Fibroblast of lung (primary cell): ENCODE data around the gene LYPD5.

ENCODE experiments used
- EZH2 ChIP-seq: IDR thresholded peaks from 2 replicates; pipeline ENCODE4 v1.5.1; 2012; ENCODE audit warnings: low read length, control low read depth, mild to moderate bottlenecking; ENCODE audit errors: missing control alignments
- TF ChIP-seq, protein P1 (sequence below), 2 donors: IDR thresholded peaks in 1 of 2; conservative IDR thresholded peaks in 1 of 2; 1 replicate in 1 of 2; 2 replicates in 1 of 2; pipeline ENCODE4 v1.5.1; 2011 to 2012; ENCODE audit warnings: low read length in 2 of 2, control low read depth in 1 of 2, inconsistent platforms in 1 of 2, low read depth in 1 of 2, mild to moderate bottlenecking in 1 of 2

DNA sequence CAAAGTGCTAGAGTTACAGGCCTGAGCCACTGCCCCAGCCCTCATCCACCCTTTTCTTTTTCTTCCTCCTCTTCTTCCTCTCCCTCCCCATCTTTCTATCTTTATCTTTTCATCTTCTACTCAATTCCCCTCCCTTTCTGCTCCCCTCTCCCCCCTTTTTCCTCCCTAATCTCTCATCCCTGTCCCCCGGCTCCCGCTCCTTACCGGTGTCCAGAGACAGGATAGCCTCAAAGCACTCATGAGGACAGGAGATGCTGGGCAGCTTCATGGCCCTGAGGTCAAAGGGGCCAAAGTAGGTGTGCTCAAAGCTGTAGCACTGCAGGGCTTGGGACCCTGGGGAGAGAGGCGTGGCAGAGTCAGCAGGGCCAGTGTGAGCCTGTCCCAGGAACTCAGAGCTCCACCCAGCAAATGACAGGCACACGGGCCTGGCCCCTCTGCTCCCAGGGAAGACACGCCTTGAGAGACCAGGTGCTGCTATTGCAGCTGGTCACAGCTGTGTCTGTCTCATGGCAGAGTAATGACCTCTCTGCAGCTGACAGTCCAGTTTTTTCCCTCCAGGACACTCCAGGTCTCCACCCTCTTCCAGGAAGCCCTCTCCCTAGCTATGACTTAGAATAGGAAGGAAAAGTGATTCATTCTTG lies 2.6 kb downstream of the LYPD5 start:
- TF ChIP-seq, protein P1, sequence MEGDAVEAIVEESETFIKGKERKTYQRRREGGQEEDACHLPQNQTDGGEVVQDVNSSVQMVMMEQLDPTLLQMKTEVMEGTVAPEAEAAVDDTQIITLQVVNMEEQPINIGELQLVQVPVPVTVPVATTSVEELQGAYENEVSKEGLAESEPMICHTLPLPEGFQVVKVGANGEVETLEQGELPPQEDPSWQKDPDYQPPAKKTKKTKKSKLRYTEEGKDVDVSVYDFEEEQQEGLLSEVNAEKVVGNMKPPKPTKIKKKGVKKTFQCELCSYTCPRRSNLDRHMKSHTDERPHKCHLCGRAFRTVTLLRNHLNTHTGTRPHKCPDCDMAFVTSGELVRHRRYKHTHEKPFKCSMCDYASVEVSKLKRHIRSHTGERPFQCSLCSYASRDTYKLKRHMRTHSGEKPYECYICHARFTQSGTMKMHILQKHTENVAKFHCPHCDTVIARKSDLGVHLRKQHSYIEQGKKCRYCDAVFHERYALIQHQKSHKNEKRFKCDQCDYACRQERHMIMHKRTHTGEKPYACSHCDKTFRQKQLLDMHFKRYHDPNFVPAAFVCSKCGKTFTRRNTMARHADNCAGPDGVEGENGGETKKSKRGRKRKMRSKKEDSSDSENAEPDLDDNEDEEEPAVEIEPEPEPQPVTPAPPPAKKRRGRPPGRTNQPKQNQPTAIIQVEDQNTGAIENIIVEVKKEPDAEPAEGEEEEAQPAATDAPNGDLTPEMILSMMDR (conservative IDR thresholded peaks at IDR 0.05 in 1 of 2, IDR thresholded peaks at IDR 0.05 in 1 of 2; ENCODE audit: low read depth in 1 of 2, low read length in 2 of 2) = no peak
- no peak for TF ChIP-seq EZH2
